Activated CD4-positive, CD25-positive, alpha-beta regulatory T cell (primary cell): ENCODE results near the gene CHRNA4.
"Not testable (repeated sequence)": the region's sequence is repeated elsewhere in the genome, so short reads cannot be mapped to it uniquely, and the experiment has no call there.

ENCODE experiments used
- DNase-seq, 4 experiments: peaks; one replicate each; lab custom pipeline; 2025; lab: John Stamatoyannopoulos, UW

CHRNA4 gene

DNA sequence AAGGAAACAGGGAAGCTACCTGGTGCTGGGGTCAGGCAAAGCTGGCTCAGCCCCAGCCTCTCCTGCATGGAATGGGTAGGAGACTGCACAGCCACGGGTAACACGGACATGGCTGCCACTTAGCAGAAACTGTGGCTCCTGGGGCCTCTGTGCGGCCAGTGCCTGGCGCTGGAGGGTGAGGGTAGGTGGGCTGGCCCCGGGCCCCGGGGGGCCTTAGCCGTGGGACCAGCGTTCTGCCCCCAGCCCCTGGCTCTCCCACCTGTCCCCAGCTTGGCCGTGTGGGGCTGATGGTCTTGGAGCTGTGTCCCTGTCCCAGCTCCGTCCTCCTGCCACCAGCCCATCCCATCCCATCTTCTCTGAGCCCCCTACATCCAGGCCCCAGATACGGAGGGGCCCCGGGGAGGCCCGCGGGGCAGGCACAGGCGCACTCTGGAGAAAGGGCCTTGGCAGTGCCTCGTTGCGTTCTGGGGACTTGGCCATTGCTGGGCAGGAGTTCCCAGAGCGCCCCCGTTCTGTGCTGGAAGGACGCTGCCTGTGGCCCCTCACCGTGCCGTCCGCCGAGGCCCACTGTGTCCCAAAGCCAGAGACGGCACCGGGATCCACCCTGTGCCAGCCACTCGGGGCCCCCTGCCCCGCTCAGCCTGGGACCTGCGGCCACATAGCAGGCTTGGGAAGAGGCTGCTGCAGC lies 12.2 kb downstream of the CHRNA4 start:
- DNase-seq = no peak

DNA sequence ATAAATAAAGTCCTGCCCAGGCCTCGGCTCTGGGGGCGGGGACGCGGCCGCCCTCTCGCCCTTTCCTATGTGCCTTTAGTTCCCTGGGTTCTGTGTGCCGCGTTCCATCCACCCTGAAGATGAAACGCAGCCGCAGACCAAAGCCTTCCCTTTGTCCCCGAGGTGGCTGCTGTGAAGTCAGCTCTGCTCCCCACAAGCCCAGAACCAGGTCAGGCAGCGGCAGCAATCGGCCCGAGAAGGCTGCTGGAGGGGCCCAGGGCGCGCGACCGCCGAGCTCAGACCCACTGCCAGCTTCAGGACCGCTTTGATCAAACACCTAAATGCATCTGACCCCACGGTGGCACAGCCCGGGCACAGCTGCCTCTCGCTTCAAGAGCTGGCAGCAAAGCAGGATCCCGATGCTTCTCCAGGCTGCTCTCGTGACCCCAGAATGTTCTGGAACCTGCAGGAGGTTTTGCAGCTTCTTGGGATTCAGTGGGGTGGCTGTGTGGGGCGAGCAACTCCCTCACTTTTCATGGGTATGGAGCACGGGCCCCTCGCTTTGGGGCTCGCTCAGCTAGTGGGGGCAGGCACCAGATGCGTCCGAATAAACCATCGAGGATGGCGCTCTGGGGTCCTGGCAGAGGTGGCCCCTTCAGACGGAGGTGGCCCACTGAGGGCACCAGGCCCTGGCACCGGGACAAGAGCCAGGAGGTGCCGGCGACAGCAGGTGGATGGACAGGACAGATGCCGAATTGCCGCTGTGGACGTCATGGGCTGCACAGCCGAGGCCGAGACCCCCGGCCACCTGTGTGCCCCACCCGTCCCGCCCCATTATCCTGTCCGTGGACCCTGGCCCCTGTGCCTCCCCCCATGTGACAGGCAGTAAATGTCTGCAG lies 13.0 kb downstream of the CHRNA4 start:
- no peak for DNase-seq

DNA sequence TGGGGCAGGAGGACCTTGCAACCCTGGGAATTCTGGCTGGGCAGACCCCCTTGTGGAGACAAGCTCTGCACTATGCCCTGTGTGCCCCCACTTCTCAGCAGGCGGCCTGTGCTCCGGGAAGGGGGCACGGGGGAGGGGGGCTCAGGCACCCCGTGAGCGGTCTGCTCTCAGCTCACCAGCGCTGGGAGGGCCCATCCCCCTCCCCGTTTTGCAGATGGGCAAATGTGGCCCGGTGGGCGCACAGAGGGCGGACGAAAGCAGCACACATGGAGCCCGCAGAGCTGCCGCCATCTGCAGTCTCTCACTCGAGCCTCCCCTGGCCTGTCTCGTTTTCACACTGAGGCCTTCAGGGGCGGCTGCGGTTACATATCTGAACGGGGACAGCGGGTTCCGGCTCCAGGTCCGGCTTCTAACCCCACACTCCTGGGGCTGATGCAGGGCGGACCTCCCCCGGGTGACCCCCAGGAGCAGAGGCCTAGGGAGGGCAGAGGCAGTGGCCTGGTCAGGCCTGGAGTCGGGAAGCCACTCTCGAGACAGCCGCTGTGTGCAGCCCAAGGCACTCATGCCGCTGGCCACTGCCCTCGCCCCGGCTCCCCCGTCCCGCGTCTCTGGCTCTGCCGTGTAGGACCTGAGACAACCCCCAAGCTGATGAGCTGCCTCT lies 13.9 kb downstream of the CHRNA4 start:
- DNase-seq = no peak

GRCh38 chr20:63346131-63347080 lies 14.7 kb downstream of the CHRNA4 start:
- DNase-seq = no peak

- no peak for DNase-seq
Measured at GRCh38 chr20:63345328-63346100, 15.6 kb downstream of the CHRNA4 start.

- DNase-seq = no peak
Measured at GRCh38 chr20:63344616-63345327, 16.4 kb downstream of the CHRNA4 start.

- no peak for DNase-seq
Measured at GRCh38 chr20:63343460-63344445, 17.4 kb downstream of the CHRNA4 start.

DNA sequence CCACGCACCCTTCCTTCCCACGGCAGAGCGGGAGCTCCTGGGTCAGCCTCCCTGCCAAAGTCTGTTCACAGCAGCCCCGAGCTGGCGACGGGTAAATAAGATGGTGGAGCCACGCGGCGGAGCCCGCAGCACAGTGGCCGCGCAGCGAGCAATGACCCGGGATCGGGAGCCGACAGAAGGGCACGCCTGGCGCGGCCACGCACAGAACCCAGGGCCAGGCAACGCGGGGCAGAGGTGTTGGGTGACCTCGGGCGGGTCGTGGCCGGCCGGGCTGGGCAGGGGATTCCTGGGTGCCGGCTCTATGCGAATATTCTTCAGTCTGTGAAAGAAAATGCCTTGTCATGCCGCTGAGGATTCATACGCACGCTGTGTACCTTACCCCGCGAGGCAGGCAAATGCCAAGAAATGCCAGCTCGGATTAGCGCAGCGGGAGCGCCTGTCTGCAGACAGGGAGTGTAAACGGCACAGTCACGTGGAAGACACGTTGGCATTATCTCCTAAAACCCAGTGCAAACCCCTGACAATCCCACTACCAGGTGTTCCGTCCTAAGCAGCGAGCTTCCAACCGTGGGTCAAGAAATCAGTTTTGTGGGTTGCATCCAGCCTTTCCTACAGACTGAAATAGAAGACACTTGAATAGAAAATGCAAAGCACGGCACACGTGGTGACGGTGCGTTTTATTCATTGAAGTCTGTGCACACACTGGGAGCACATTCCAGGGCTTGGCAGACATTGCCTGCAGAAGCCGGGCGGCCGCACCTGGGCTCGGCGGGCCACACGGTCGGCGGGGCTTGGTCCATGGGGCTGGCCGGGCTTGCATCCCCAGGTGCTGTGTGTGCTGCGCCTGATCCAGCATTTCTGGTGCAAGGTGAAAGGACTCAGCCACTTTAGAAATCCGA lies 18.3 kb downstream of the CHRNA4 start:
- DNase-seq = no peak

- DNase-seq = not testable (repeated sequence)
Measured at GRCh38 chr20:63340158-63340688, 20.9 kb downstream of the CHRNA4 start.

DNA sequence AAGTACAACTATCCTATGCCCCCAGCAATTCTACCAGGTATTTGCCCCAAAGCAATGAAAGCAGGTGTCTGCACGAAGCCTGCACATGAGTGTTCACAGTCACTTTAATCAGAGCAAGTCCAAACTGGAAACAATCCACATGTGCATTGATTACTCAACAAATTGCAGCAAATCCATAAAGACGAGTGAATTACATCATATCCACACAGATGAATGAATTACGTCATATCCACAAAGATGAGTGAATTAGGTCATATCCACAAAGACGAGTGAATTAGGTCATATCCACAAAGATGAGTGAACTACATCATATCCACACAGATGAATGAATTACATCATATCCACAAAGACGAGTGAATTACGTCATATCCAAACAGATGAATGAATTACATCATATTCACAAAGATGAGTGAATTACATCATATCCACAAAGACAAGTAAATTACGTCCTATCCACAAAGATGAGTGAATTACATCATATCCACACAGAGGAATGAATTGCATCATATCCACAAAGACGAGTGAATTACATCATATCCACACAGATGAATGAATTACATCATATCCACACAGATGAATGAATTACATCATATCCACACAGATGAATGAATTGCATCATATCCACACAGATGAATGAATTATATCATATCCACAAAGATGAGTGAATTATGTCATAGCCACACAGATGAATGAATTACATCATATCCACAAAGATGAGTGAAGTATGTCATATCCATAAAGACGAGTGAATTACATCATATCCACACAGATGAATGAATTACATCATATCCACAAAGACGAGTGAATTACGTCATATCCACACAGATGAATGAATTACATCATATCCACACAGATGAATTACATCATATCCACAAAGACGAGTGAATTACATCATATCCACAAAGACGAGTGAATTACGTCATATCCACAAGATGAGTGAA lies 21.7 kb downstream of the CHRNA4 start:
- not testable (repeated sequence) for DNase-seq

DNA sequence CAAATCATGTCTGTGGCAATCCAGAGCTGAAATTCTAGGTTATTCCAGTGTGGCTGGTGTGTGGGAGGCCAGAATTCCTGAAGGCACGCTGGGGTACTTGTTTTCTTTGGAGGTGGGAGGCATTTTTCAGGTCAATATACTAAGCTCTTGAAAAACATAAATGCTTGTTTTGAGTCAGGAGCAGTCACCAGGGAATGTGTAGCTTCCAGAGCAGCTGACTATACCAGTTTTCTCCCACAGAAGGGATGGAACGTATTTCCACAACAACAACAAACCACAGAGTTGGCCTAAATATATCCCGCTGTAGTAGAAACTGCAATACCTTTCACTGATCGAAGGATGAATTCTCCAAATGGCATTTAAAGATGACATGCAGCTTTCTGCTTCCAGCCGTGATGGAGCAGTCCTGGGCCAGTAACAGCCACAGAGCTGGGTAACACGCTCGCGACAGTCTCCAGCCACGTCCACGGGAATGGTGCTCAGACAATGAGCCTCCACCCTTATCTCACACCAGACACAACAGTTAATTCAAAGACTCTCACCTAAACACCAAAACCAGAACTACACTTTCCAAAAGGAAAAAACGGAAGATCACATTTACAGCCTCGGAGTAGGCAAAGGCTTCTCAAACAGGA lies 23.2 kb downstream of the CHRNA4 start:
- DNase-seq = no peak

DNA sequence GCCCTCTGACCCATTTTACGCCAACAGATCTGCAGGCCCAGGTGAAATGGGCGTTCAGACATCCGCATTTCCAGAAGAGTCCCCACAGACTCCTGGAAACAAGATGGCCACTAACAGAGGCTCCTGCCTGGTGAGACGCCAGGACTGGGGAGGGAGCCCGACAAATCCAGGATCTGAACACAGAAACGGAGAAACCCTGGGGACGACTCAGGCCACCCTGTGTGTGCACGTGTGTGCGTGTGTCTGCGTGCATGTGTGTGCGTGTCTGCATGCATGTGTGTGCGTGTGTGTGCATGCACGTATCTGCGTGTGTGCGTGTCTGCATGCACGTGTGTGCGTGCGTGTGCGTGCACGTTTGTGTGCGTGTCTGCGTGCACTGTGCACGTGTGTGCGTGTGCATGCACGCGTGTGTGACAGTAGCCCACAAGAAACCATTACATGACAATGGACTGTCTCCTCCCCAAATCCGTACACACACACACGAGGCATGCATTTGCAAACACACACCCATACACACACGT lies 24.9 kb downstream of the CHRNA4 start:
- DNase-seq = no peak

GRCh38 chr20:63335711-63336110 lies 25.4 kb downstream of the CHRNA4 start:
- no peak for DNase-seq

DNA sequence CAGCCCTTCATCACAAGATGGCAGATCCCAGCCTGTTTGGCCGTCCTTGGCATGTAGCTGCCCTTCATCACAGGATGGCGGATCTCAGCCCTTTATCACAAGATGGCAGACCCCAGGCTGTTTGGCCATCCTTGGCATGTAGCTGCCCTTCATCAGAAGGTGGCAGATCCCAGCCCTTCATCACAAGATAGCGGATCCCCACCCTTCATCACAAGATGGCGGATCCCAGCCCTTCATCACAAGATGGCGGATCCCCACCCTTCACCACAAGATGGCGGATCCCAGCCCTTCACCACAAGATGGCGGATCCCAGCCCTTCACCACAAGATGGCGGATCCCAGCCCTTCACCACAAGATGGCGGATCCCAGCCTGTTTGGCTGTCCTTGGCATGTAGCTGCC lies 26.1 kb downstream of the CHRNA4 start:
- not testable (repeated sequence) for DNase-seq

DNA sequence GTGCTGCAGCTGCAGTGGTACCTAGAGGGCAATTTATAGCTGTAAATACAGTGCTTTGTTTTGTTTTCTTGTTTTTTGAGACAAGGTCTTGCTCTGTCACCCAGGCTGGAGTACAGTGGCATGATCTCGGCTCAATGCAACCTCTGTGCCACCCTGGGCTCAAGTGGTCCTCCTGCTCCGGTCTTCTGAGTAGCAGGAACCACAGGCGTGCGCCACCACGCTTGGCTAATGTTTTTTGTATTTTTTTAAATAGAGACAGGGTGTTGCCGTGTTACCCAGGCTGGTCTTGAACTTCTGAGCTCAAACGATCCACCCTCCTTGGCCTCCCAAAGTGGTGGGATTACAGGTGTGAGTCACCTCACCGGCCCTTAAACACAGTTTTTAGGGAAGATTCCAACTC lies 26.8 kb downstream of the CHRNA4 start:
- no peak for DNase-seq
